GM12892 (cell line): ENCODE results near the gene DYNLT4.

Experiments used
- DNase-seq: peaks from one replicate; pipeline ENCODE4 v3.0.0; 2011; ENCODE audit not compliant: insufficient read length
- FAIRE-seq: peaks from 2 replicates; lab custom pipeline; 2011; peaks lifted over from hg19 to GRCh38; lab: Jason Lieb, UNC
- POLR2A ChIP-seq: IDR thresholded peaks from 2 replicates; pipeline ENCODE4 v1.6.1; 2011; ENCODE audit warnings: low read depth, low read length, control low read depth
- POLR2AphosphoS5 ChIP-seq: IDR thresholded peaks from 2 replicates; pipeline ENCODE4 v1.6.1; 2011; ENCODE audit warnings: low read depth, low read length, control low read depth
- TAF1 ChIP-seq: IDR thresholded peaks from 2 replicates; pipeline ENCODE4 v1.6.1; 2011; ENCODE audit warnings: low read depth, mild to moderate bottlenecking, control low read depth, low read length, borderline replicate concordance

Gene DYNLT4

GRCh38 chr1:44788120-44788860 lies 18.9 kb downstream of the DYNLT4 start, which contains the start of gene BEST4:
Gene BEST4, minus strand, starts transcription at chr1:44788170. Its CDS starts 465 bp downstream, at chr1:44787705.
- TF ChIP-seq POLR2AphosphoS5: no peak
- no peak for TF ChIP-seq TAF1
- no peak for TF ChIP-seq POLR2A
- FAIRE-seq: no peak
- no peak for DNase-seq

GRCh38 chr1:44787506-44787905 lies 19.6 kb downstream of the DYNLT4 start:
- no peak for TF ChIP-seq TAF1
- no peak for TF ChIP-seq POLR2AphosphoS5
- no peak for TF ChIP-seq POLR2A
- DNase-seq (no peak), FAIRE-seq (no peak)

- DNase-seq: no peak
- TF ChIP-seq POLR2AphosphoS5 (no peak), POLR2A (no peak), TAF1 (no peak)
- no peak for FAIRE-seq
These were observed 20.2 kb downstream of the DYNLT4 start for GRCh38 chr1:44786841-44787426.

DNA sequence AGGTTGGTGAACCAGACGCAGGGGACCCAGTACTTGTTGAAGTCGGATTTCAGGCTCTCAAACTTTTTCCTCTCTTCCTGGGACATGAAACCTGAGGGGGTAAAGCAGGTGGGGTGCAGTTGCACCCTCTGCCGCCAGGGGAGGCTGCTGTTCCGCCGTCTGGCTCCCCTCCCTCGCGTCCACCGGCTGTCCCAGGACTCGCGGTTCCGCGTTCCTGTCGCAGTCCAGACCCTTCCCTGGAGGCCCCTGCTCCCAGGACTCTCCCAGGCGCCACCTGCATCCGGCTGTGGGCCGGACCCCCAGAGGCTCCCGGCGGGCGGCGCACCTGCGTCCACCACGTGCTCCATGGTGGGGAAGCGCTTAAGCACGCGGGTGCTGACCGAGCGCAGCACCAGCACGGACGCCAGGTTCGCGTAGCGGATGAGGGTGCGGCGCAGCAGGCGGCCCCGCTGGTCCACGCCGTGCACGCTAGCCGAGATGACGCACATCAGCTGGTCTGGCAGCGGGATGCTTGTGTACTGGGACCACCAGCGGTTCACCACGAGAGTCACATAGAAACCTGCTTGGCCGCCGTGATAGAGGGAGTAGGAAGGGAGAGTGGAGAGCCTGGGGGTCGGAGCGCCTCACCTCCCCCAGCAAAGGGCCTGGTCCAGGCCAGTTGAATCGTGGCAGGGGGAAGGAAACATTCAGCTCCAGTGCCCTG lies 20.9 kb downstream of the DYNLT4 start:
- peak; percentile 79 for DNase-seq
- peak; percentile 90 for FAIRE-seq
- TF ChIP-seq POLR2AphosphoS5 (no peak), TAF1 (0 out of 2 replicates have a peak, but pooled peaks have one; percentile 15)

GRCh38 chr1:44785501-44786137 lies 21.5 kb downstream of the DYNLT4 start:
- DNase-seq: no peak
- no peak for FAIRE-seq
- no peak for TF ChIP-seq POLR2AphosphoS5
- no peak for TF ChIP-seq POLR2A
- no peak for TF ChIP-seq TAF1

- TF ChIP-seq POLR2AphosphoS5 (no peak), POLR2A (no peak), TAF1 (no peak)
- FAIRE-seq: no peak
- DNase-seq: no peak
These were observed 22.1 kb downstream of the DYNLT4 start for GRCh38 chr1:44785029-44785380.

DNA sequence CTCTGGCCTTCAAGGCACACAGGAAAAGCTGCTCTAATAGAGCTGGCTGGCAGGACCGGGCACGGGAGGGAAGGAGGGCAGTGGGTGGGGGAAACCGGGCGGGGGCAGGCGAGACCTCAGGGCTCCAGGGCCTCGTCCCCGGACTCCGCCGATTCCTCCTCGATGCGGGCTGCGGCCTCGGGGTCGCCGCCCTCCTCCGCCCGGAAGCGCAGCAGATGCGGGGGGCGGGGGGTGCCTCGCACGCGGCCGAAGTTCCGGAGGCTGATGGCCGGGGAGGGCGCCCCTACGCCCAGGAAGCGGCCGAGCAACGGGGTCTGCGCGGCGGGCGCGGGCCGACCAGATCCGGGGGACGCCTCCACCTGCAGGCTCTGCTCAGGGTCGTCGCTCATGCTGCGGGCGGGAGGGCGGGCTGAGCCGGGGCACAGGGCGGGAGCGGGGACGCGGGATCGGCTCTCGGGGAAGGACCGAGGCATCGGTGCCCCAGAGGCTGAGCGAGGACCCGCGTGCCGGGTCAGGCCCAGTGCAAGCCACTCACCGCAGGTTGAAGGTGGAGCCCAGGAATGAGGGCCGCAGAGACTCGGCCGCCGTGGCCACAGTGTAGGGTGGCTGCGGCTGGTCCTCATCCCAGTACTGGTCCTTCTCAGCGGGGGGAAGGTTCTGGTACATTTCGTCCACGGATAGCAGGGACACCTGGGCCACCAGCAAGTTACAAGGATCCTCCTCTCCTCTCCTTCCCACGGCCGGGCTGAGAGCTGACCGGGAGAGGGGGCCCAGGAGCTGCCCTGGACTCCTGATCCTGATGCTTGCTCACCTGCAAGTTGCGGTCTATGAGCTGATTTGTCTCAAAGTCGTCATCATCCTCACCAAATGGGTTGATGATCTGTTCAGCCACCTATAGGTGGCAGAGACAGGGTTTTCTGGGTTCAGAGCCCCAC lies 22.8 kb downstream of the DYNLT4 start:
- DNase-seq (no peak), FAIRE-seq (no peak)
- TF ChIP-seq POLR2A (peak; percentile 52; the same call in 1 of the 2 replicates), POLR2AphosphoS5 (no peak; the same call in none of the 2 replicates), TAF1 (peak; percentile 43; the same call in 1 of the 2 replicates)

DNA sequence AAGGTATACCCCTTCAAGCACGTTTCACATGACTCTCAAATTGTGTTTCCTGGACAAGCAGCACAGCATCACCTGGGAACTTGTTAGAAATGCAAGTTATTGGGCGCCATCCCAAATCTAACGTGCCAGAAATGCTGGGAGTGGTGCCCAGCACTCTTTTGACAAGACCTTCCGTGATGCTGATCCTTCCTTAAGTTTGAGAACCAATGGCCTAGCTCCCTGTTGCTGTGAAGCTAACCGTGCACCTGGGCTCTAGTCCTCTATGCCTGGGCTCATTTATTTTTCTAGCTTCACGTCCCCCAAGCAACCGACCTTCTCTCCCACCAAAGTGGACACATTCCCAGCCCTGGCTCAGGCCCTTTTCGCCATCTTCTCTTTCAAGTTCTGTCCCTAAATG lies 23.5 kb downstream of the DYNLT4 start:
- FAIRE-seq (no peak), DNase-seq (no peak)
- TF ChIP-seq TAF1 (no peak), POLR2AphosphoS5 (no peak), POLR2A (no peak)

DNA sequence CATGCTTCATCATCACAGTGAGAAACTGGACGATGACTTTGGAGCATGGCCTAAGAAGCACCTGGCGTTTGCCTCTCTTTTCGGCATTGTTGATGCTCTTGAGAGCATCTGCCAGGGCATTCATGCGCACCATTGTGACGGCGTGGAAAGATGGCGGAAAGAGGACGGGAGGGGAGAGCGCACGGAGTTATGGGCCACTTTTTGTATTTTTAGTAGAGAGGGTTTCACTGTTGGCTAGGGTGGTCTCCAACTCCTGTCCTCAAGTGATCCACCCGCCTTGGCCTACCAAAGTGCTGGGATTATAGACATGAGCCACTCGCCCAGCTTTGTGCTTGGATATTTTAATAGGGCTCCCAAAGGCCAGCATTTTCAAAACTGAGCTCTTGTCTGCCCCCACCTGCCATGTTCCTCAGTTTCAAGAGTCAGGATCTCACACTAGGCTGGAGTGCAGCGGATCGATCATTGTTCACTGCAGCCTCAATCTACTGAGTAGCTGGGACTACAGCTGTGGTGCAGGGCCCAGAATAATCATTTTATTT lies 26.5 kb downstream of the DYNLT4 start:
- FAIRE-seq: no peak

More for the DNA sequence above, 26.5 kb downstream of the DYNLT4 start:
- DNase-seq: no peak
- TF ChIP-seq POLR2A: peak; percentile 58; the same call in 1 of the 2 replicates
- TF ChIP-seq TAF1: no peak
- peak; percentile 48; the same call in 1 of the 2 replicates for TF ChIP-seq POLR2AphosphoS5
